HG02798 (cell line): ENCODE results near the gene TENM4.

Experiments used
- ATAC-seq: cut with Tn5 transposase; IDR thresholded peaks from one replicate; pipeline ENCODE4 v1.9.1; 2021; ENCODE audit warnings: mild to moderate bottlenecking; ENCODE audit not compliant: unreplicated experiment, poor library complexity

TENM4 gene

DNA sequence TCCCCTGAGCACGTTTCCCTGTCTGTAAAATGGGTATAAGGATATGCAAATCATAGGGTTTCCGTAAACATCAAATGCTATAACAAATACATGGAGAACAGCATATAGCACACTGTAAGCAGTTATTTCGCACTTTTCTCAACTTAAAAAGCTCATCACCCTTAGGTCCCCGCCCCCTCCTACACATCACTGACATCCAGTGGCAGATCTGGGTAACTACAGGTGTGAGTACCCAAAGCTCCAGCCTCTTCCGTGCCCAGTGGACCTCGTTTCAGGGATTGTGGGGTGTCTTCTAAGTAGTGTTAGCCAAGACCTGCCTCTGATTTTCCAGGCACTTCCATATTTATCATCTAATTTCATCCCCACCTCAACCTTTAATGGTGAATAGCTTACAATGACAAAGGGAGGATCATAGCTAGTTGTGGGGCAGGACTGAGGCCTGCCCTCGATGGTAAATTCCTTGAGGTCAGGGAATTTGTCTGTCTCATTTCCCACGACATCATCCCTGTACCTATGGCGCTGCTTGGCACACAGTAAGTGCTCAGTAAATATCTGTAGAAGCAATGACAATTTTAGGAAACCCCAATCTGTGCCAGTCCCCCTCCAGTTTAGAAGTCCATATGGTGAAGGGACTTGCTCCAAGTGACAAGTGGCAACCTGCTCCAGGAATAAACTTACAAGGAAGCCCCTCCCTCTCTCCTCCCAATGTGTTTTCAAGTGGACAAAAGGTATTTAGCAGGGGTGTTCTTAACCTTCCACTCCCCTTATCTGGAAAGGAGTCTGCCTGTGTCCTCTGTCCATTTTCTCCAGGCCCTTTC lies 340.5 kb downstream of the TENM4 start:
- peak; percentile 93 for ATAC-seq

DNA sequence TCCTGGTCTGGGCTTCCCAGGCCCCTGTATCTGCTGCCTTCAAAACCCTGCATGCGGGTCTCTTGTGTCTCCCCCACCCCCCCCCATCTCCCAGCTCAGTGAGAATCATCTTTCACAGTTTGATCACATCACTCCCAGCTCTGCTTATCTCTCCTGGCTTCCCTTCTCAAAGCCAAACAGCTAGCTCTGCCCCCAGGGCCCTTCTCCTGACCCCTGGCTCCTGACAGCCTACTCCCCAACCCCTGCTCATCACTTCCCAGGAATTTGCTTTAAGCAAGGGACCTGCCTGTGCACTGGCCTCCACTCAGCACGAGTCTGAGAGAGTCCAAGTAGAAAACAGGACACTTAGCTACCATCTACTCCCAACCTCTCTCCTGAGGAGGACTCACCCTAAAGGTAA lies 342.7 kb downstream of the TENM4 start:
- no peak for ATAC-seq

DNA sequence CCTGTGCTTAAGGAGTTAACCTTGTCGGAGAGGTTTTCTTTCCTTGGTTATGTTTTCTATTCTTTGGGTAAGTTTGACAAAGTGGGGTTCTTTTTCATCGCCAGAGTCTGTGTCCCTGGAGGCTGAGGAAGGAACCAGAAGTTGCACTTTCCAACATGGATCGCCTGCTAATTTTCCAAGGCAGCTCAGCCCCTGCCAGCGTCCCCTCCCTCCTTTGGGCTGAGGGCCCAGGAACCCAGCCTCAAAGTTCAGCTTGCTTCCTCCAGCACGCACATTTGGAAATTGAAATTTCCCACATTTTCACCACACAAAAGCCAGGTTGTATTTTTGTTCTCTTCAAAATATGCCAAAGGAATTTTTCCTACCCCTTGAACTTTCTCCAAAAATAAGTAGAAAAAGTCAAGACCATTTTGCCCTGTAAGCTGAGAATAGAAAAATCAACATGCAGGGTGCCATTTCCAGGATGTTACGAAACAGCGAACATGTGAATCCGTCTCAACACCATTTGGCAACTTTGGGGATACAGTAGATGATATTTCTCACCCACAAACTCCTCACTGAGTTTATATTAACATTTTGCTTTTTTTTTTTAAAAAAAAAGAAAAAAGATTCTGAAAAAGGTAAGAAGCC lies 343.5 kb downstream of the TENM4 start:
- no peak for ATAC-seq

DNA sequence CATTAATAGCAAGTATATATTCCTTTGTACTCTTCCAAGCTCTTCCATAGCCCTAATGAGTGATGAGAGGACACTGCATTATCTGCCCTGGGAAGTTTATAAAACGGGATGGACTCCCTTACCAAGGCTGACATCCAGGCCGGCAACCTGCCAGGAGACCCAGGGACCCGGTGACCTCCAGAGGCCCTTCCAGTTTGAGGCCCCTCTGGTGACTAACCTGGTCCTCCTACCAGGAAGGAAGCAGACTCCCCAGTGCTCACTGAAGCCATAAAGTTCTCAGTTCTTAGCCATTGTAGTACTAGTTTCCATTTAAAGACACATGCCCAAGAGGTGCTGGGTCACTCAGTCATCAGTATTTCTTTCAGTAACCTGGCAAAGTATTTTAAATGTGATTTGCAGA lies 345.4 kb downstream of the TENM4 start:
- no peak for ATAC-seq

DNA sequence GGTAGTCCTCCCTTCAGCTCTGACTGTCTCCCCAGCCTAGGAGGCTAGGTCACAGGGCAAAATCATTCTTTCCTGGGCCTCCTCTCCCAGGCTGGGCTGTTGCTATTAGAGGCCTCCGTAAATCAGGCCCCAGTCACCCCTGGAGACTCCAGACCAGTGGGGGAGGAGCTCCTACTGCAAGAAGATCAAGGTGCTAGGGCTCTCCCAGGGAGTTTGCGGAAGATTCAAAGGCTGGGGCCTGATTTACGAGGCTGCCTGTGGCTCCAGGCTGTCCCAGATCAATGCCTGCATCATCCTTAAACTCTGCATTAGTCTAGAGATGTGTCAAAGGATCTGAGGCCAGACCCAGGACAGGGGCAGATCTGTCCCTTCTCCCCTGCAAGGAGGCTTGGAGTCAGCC lies 346.2 kb downstream of the TENM4 start:
- ATAC-seq = no peak

DNA sequence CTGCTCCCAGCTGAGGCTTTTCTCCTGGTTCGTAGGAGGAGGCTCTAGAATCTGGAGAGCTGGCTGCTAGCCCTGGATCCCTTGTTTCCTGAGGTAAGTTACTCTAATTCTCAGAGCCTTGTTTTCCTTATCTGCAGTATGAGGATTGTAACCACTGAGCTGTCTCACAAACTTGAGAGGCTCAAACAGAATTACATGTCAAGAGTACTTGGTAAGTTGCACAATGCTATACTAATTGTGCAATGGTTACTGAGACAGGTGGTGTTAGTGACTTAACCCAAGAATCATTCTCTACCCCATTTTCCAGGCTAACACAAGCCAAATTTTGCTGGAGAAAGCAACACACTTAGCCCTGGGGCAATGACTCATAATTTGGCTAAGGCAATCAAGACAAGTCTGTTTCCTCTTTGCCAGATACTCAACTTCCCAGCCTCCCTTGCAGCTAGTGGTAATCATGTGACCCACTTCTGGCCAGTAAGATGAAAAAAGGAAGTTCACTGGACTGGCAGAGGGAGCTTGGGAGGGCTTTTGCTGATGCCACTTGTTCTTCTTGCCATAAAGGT lies 348.0 kb downstream of the TENM4 start:
- ATAC-seq = no peak

DNA sequence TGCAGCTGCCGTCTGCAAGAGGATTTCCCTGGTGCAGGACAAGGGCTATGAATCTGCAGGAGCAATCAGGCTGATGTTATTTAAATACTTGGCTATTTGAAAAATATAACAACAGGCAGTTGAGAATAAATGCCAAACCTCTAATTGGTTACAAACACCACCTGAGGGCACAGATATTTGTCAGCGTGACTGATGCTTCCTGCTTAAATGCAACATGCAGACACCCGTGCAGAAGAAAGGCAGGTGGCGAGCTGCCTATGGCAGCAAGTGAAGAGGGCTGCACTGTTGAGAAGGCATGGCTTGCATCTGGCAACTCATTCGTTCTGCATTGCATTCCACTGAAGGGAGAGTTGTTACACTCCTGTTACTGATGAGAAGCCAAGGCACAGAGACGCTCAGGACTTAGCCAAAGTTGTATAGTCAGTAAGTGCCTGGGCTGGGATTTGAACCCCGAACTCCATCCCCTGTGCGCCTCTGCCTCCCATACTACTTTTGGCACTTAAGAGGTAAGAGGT lies 350.6 kb downstream of the TENM4 start:
- no peak for ATAC-seq

DNA sequence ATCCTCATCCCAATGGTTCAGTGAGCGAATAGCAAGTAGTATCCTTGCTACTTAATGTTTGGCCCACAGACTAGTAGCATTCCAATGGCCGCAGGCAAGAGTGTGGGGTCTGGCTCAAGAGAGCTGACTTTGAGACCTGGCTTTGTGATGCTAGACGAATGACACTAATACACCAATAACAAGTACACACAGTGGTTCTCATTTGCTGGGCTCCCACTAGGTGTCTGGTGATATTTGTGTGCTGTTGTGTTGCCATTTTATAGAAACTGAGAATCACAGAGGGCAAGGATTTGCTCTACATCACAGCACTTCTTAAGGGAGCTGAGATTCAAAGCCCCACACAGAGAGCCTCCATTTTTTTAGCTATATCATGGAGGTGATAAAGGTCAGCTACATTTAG lies 351.2 kb downstream of the TENM4 start:
- no peak for ATAC-seq

DNA sequence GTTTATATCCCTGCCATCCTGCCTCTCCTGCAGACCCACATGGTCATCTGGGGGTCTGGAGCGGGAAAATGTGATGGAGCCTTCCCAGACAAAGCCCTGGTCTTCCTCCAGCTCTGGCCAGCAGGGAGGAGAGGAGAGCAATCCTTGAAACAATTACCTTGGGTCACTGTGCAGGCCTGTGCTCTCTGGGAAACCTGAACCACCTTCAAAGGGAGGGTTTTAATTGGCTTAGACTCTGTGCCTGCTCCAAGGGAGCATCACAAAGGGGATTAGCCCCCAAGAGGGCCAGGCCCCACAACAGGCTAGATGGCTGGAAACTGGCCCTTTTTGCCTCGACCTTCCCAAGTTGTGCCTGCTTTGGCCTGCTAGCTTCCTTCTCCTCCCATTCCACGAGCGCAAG lies 351.9 kb downstream of the TENM4 start:
- no peak for ATAC-seq

DNA sequence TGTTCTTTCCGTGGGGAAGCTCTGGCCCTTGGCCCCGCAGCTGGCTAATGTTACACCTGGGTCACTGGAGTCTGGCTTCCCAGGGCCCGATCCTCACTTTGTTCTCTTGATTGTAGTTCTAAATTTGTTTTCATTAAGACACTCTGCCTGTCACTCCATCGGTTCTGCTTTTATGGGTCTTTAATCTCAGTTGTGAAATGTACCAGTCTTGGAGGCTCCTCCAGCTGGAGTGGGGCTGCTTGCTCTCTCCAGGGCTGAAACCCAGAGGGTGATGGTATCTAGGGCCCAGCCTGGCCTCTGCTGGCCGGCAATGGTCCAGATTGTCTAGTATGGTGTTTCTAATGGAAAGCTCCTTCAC lies 352.9 kb downstream of the TENM4 start:
- ATAC-seq = no peak

DNA sequence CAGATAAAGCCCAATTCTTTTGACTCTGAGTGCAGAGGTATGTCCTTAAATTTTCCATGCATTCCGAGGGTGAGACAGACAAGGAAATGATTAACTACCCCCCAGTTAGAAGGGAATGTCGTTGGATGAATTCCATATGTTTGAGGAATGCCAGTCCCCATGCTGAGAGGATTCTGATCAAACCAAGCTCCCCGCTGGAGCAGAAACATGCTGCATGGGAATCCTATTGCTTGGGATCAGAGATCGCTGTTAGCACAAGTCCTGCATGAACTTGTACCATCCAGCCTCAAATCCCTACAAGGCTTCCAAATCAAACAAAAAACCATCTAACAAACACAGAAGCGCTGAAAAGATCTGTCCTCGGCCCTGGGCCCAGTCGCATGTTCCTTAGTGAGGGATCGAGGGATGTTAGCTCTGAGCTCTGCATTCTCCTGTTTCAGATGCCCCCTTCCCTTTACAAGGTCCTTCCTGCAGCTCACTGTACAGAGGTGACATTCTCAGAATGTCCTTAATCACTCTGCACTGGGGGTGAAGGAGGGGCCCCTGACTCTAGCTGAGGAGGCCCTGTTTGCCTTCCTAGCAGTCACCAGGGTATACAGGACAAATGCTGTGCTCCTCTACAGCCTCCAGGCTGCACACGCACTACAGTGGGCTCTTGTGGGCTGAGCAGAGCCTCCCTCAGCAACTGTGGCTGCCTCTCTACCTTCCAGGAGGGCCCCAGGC lies 353.4 kb downstream of the TENM4 start:
- ATAC-seq = no peak

DNA sequence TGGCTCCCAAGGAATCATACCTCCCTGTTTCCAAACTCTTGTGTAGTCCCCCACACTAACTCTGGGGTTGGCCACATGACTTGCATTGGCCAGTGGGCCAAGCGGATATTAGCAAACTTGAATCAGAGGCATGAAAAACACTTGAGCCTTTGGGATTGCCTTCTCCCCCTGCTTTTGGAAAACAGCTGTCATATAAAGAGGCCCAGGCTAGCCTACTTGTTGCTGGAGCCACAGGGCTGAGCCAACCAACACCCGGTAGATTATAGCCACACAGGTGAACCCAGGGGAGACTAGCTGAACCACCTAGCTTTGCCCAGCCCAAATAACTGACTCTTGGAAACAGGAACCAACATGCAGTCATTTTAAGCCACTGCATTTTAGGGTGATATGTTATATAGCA lies 354.8 kb downstream of the TENM4 start:
- no peak for ATAC-seq

DNA sequence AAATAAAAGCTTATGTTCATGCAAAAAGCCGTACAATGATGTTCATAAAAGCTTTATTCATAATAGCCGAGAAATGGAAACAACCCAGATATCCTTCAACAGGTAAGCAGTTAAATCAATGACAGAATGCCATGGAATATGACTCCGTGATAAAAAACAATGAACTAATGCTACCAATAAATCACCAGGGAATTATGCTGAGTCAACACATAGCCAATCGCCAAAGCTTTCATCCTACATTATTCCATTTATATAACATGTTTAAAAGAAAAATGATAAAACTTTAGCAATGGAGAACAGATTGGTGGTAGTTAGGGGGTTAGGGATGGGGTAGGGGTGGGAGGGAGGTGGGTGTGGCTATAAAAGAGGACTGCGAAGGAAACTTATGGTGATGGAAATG lies 356.4 kb downstream of the TENM4 start:
- ATAC-seq = no peak

DNA sequence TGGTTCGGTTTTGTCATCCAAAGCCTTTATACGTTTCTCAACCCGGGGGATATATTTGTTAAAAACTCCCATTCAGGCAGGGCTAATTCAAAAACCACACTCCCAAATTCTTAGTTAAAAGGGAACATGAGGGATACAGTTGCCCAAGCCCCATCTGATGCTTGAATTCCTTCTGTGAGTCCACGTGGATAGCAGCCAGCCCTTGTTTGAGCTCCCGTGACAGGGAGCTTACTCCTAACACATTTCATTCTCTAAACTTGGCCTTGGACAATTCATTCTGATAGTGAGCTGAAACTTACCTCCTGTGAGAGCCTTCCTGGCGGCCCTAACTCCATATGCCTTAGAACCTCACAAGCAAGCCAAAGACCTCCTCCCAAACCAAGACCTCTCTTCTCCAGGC lies 357.5 kb downstream of the TENM4 start:
- ATAC-seq = no peak

DNA sequence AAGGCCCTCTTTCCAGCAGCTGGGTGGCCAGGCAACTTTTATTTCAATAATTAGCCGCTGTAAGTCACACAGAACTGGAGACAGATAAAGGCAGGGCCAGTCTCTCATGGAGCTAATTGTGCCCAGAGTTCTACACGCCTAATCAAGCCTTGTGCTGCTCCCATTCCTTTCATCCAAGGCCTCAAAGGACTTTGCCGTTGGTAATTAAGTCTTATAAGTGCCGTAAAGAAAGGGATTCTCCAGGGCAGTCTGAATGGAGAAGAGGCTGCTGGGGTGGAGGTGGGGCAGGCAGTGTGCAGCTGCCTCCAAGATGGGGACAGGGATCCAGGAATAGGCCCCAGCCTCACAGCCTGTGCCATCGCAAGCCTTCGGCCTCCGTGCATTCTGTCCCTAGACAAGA lies 357.9 kb downstream of the TENM4 start:
- ATAC-seq = no peak

DNA sequence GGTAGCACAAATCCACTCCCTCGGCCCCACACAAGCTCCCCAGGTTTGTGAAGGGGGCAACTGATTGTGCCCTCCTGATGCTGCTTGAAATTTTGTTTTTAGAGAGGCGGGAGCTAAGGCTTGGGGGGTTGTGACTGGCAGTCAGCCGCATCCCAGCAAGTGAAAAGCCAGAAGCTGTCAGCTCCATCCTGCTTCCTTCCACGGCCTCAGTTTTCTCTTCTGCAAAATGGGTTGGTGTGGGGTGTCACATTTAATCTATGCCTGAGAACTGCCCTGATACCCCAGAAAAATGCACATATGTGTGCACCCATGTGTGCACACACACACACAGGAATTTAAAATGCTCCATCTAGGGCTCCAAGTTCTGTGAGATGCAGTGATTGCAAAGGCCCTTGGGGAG lies 358.6 kb downstream of the TENM4 start:
- ATAC-seq = no peak

DNA sequence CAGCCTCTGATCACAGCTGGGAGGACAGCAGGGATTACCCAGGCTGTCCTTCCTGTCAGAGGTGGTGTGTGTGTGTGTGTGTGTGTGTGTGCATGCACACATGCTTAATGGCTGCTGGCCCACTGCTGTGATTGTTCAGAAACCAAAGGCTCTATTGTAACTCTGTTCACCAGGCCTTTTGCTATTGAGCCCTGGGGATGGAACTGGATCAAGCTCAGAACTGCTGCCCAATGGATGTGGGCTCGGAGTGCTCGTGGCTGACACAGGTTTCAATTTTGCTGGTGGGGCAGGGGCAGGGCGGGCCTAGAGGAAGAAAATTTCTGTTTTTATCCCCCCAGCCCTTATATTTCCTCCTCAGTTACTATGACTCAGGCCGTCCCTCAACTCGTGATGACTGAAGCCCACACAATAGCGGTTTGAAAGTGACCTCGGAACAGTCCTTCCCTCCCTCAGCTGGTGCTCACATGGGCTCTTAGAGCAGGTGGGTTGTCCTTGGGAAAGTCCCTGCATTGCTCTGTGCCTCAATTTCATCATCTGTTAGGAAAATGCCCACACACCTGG lies 359.3 kb downstream of the TENM4 start:
- ATAC-seq = no peak

DNA sequence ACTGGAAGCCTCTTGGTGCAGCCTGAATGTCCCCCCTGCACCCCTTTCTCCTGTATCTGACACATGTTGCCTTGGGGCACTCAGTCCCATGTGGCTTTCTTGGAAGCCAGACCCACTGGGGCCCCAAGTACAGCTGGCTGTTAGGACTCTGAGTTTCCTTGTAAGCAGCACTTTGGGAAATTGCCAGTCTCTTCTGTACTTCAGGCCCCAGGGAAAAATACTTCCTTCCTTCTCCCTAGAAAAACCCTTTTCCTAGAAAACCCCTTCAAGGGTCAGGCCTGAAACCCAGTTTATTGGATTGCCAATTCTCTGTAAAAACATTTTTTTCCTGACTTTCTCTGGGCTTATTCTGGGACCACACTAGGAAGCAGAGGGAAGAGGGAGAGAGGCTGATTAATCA lies 360.3 kb downstream of the TENM4 start:
- ATAC-seq = no peak

DNA sequence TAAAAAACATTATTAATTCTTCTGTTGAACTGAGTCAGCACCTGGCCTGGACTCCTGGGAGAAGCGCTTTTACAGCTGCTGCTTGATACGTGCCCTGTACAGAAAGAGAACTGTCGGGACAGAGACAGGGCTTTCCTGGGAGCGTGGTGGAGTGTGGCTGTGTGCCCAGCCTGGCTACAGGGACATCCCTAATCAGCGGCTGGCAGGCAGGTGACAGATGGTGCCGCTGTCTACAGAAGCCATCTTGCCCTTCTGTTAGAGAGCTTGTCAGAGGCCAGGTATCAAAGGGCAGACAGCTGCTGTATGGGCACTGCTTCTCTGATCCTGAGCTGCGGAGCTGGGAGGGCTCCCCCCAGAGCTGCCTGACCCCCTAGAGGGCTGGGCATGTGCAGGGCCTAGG lies 361.8 kb downstream of the TENM4 start:
- ATAC-seq = no peak

DNA sequence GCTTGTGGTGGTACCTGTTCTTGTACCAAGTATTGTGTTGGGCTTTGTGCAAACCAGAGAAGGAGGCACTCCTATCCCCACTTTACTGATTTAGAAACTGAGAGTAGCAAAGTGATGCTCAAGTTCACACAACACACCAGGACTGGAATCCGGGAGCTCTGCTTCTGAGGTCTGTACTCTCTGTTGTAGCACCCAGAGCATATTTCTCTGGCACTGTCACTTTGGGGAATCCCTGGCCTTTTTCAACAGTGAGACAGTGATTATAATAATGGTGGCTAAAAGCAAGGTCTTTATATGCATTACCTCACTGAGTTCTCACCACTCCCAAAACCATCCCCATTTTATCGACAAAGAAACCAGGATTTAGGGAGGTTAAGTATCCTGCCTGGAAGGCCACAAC lies 362.4 kb downstream of the TENM4 start:
- no peak for ATAC-seq
